ENCODE data around the gene TCF12.

GRCh38 chr15:56917652-56918045 is 795 bp upstream of the TCF12 start:
- TF ChIP-seq CREB1 (IDR thresholded peaks at IDR 0.05; ENCODE audit: low read depth) (no peak), YY1 (IDR thresholded peaks at IDR 0.05; ENCODE audit: low read depth) (no peak), ZBTB7A (IDR thresholded peaks at IDR 0.05; ENCODE audit: low read depth) (no peak), TAF1 (IDR thresholded peaks at IDR 0.05; ENCODE audit: low read depth) (no peak), NFIC (IDR thresholded peaks at IDR 0.05) (no peak), CEBPB (IDR thresholded peaks at IDR 0.05) (no peak), MAX (IDR thresholded peaks at IDR 0.05) (no peak)
